Liver (tissue), 3 donors: ENCODE results near the gene C1QL3.

Experiments used
- GABPA ChIP-seq, 2 donors: IDR thresholded peaks in 1 of 2; conservative IDR thresholded peaks in 1 of 2; 2 replicates each; pipeline ENCODE4 v1.6.1; 2016; ENCODE audit warnings: antibody characterized with exemption in 2 of 2, mild to moderate bottlenecking in 1 of 2, moderate library complexity in 1 of 2
- JUND ChIP-seq, 2 donors: IDR thresholded peaks; 2 replicates each; pipeline ENCODE4 v1.6.1; 2016; ENCODE audit warnings: antibody characterized with exemption in 2 of 2
- RAD21 ChIP-seq, 2 donors: IDR thresholded peaks; 2 replicates each; pipeline ENCODE4 v1.6.1; 2016; ENCODE audit warnings: antibody characterized with exemption in 2 of 2, mild to moderate bottlenecking in 2 of 2
- REST ChIP-seq: IDR thresholded peaks from 2 replicates; pipeline ENCODE4 v1.6.1; 2016; ENCODE audit warnings: antibody characterized with exemption, mild to moderate bottlenecking
- RXRA ChIP-seq, 2 donors: IDR thresholded peaks; 2 replicates each; pipeline ENCODE4 v1.6.1; 2017 to 2018; ENCODE audit warnings: antibody characterized with exemption in 2 of 2, mild to moderate bottlenecking in 1 of 2
- TAF1 ChIP-seq: conservative IDR thresholded peaks from 2 replicates; pipeline ENCODE4 v1.6.1; 2016; ENCODE audit warnings: antibody characterized with exemption, mild to moderate bottlenecking
- TF ChIP-seq, protein P1 (sequence below): fragments of 150-350 bp; IDR thresholded peaks from 2 replicates; pipeline ENCODE4 v1.5.1; 2017; ENCODE audit warnings: improper control_type of control experiment, low read depth, low read length; ENCODE audit not compliant: missing input control
- donor health status: healthy.
- donor health status: healthy.

DNA sequence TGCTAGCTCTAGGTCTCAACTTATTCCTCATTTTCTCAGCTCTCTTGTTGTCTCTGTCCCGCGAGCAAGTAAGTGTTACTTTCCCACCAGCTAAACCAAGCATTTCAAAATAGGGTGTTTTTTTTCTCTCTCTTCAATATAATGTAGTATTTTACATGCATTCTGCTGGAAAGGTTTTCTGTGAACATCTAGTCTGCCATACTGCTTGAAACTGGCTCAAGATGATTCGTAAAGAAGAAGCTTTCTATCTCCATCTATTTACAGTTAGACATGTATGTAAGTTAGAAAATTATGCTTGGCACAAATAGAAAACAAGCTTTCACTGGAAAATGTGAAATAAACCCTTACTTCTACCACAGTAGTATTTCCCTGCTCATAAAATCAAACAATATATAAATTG is 31.2 kb downstream of the C1QL3 start:
- TF ChIP-seq RAD21 (IDR thresholded peaks at IDR 0.05) (no peak), GABPA (IDR thresholded peaks at IDR 0.05 in 1 of 2, conservative IDR thresholded peaks at IDR 0.05 in 1 of 2) (no peak), TAF1 (no peak), RXRA (IDR thresholded peaks at IDR 0.05) (no peak), REST (no peak), JUND (IDR thresholded peaks at IDR 0.05) (no peak)
- TF ChIP-seq, protein P1, sequence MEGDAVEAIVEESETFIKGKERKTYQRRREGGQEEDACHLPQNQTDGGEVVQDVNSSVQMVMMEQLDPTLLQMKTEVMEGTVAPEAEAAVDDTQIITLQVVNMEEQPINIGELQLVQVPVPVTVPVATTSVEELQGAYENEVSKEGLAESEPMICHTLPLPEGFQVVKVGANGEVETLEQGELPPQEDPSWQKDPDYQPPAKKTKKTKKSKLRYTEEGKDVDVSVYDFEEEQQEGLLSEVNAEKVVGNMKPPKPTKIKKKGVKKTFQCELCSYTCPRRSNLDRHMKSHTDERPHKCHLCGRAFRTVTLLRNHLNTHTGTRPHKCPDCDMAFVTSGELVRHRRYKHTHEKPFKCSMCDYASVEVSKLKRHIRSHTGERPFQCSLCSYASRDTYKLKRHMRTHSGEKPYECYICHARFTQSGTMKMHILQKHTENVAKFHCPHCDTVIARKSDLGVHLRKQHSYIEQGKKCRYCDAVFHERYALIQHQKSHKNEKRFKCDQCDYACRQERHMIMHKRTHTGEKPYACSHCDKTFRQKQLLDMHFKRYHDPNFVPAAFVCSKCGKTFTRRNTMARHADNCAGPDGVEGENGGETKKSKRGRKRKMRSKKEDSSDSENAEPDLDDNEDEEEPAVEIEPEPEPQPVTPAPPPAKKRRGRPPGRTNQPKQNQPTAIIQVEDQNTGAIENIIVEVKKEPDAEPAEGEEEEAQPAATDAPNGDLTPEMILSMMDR = no peak
